OCI-M1 (cell line): ENCODE measurements around the gene QPCTL.
"Not testable (repeated sequence)": the region's sequence is repeated elsewhere in the genome, so short reads cannot be mapped to it uniquely, and the experiment has no call there.

Experiments used
- DNase-seq: peaks from one replicate; lab custom pipeline; 2025; lab: John Stamatoyannopoulos, UW

The QPCTL gene

DNA sequence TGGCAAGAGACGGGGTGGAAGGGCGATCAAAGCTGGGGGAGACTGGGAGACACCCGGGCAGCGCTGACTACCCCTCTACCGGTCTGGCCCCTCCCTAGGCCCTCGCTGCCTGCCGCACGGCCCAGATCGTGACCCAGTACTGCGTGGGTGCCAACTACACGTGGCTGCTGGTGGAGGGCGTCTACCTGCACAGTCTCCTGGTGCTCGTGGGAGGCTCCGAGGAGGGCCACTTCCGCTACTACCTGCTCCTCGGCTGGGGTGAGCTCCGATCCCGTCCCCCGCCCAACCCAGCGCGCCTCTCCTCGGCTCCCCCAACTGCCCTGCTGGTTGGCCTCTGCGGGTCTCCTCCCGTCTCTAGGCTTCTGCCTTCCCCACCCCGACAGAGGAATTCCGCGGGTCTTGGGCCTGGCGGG lies 15.6 kb upstream of the QPCTL start:
- DNase-seq, result peak; percentile 48

DNA sequence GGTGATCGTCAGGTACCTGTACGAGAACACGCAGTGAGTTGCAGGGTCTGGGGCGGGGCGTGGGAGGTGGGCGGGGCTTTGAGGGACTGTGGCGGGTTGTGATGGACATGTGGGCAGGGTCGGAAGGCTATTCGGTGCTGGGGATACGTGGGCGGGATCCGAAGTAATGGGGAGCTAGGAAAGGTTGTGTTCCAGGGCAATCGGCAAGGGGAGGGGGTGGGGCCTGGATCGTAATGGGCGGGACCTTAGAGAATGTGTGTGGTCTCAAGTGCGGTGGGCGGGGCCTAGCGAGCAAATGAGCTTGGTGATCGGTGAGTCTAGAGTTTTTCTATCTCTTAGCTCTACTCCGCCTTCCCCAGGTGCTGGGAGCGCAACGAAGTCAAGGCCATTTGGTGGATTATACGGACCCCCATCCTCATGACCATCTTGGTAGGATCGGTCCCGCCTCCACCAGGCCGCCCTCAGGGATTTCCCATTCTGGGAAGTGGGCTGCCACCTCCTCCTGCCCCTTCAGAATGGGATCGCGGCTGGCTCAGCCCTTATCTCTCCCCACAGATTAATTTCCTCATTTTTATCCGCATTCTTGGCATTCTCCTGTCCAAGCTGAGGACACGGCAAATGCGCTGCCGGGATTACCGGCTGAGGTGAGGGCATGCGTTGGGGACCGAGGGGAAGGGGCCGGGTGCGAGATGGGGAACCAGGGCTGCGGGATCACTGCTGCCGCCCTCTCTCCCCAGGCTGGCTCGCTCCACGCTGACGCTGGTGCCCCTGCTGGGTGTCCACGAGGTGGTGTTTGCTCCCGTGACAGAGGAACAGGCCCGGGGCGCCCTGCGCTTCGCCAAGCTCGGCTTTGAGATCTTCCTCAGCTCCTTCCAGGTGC lies 14.9 kb upstream of the QPCTL start:
- DNase-seq, result peak; percentile 95

DNA sequence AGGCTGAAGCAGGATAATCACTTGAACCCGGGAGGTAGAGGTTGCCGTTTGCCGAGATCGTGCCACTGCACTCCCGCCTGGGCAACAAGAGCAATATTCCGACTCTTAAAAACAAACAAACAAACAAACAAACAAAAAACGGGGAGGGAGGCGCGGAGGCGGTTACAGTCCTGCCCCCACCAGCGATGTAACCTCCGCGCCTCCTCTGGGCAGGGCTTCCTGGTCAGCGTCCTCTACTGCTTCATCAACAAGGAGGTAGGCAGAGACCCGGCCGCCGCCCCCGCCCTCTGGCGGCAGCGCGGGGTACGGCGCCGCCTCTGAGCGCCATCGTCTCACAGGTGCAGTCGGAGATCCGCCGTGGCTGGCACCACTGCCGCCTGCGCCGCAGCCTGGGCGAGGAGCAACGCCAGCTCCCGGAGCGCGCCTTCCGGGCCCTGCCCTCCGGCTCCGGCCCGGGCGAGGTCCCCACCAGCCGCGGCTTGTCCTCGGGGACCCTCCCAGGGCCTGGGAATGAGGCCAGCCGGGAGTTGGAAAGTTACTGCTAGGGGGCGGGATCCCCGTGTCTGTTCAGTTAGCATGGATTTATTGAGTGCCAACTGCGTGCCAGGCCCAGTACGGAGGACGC lies 11.0 kb upstream of the QPCTL start:
- peak; percentile 94 for DNase-seq

DNA sequence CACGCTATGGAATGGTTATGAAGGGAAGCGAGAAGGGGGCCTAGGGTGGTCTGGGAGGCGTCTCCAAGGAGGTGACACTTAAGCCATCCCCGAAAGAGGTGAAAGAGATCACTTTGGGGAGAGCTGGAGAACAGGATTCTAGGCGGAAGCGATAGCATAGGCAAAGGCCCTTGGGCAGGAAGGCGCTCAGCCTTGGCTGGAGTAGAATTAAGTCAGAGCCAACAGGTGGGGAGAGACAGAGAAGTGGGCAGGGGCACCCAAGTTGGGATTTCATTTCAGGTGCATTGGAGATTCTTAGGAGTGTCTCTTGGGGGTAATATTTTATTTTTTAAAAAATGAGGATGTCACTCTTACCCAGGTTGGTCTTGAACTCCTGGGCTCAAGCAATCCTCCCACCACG lies 10.3 kb upstream of the QPCTL start:
- no peak for DNase-seq

DNA sequence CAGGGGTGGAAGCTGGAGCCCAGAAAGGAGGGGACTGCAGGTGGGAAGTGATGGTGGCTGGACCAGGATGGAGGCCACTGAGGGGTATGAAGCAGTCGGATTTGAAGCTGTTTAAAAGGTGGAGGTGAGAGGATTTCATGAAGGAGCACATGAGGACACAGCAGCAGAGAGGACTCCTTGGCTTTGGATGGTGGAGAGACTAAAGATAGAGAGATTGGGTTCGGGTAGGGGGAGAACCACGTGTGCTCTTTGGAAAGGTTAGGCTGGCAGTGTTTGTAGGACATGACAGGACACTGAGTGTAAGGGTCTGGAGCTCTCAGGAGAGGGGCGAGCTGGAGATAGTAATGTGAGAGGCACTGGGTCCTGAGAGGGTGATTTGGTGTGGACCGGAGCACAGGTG lies 9.6 kb upstream of the QPCTL start:
- no peak for DNase-seq

DNA sequence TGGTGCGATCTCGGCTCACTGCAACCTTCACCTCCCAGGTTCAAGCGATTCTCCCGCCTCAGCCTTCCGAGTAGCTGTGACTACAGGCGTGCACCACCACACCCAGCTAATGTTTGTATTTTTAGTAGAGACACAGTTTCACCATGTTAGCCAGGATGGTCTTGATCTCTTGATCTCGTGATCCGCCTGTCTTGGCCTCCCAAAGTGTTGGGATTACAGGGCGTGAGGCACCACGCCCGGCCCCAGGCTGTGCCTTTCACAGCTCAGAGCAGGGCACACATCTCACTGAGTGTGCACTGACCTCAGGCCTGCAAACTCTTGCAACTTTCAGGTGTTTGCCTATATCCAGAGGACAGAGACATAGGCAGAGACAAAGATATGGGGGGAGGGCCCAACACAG lies 7.4 kb upstream of the QPCTL start:
- DNase-seq, result not testable (repeated sequence)

DNA sequence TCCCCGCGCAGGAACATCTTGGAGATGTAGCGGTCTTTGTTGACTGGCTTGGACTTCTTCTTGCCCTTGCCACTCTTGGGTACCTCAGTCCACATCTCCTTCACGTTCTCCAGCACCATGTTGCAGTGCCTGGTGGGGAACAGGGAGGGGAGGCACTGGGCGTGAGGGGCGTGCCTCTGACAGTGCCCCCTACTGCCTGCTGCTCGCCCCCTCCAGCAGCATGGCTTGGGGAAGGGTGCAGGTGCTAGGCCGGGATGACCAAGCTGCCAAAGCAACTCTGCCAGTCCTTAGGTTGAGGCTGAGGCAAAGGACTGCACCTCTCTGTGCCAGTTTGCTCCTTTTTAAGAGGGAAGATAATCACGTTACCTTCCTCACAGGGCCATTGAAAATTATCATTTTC lies 4.9 kb upstream of the QPCTL start:
- no peak for DNase-seq

DNA sequence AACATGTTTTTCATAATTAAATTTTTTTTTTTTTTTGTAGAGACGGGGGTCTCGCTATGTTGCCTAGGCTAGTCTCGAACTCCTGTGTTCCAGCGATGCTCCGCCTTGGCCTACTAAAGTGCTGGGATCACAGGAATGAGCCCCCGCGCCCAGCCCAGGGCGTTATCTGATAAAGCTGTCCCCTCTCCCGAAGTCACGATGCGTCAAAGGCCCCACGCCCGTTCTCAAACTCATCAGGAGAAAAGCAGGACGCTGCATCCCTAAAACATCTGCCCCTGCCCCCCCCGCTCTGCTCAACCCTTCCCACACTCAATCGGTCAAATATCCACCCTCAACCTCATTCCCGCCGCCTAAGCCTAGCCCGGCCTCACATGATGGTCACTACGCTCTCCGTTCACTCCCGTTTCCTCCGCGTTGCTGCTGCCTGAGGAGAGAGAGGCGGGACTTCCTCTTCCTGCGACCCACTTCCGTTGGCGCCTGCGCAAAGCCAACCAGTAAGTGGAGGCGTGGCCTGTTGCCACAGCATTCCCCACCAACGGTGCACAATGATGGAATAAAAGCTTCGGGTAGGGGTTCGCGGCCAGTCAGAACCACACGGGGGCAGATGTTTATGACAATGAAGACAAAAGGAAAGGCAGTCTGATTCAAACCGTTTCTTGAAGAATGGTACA lies 815 bp upstream of the QPCTL start, which contains the start of gene SNRPD2:
Gene SNRPD2, minus strand, starts transcription at position 438 of the 671 bp plus-strand sequence. Its CDS starts 65 bp downstream, at position 373.
- DNase-seq, result peak; percentile 99

DNA sequence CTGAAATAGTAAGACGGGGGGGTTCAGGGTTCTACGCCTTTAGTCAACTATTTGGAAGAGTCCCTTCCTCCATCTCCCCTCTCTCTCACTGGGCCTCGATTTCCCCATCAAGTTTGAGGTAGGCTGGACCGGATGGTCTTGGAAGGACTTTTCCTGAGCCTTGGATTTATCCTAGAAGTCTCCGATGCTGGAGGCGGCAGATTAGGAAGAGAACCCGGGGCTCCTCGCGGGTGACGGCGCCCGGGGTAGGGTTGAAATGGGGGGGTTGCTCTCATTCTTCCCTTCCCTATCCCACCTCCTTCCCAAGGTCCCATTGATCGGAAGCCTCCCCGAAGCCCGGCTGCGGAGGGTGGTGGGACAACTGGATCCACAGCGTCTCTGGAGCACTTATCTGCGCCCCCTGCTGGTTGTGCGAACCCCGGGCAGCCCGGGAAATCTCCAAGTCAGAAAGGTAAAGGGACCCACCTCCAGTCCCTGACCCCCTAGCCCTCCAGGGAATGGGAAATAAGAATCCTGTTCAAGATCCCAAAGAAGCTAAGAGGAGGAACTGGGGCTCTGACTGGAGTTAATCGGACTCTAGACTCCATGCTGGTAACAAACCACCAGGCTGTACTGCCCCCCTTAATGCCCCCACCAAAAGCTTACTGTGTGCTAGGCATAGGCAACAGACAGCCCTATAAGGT lies 781 bp downstream of the QPCTL start:
- peak; percentile 86 for DNase-seq

DNA sequence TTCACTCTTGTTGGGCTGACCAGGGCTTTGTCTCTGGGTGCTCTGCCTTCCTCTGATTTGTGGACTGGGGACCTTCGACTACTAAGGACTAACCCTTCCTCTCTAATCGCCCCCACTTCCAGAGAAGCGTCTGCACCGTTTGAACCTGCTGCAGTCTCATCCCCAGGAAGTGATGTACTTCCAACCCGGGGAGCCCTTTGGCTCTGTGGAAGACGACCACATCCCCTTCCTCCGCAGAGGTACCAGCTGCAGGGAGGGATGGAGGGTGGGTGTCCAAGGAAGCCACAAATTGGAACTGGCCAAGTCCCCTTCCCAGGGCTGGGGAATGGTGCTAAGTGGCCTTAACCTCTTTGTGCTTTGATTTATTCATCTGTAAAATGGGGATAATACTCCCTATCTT lies 9.2 kb downstream of the QPCTL start:
- DNase-seq, result no peak

DNA sequence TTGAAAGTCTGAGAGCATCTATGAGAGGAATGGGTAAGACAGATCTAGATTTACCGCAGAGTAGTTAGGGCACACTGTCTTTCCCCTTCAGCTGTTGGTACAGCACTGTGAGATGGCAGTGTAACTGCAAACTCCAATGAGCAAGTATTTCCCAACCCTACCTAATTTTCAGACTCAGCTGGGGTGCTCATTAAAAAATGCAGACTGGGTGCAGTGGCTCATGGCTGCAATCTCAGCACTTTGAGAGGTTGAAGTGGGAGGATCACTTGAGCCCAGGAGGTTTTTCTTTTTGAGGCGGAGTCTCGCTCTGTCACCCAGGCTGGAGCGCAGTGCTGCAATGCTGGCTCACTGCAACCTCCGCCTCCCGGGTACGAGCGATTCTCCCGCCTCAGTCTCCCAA lies 12.6 kb downstream of the QPCTL start:
- no peak for DNase-seq

DNA sequence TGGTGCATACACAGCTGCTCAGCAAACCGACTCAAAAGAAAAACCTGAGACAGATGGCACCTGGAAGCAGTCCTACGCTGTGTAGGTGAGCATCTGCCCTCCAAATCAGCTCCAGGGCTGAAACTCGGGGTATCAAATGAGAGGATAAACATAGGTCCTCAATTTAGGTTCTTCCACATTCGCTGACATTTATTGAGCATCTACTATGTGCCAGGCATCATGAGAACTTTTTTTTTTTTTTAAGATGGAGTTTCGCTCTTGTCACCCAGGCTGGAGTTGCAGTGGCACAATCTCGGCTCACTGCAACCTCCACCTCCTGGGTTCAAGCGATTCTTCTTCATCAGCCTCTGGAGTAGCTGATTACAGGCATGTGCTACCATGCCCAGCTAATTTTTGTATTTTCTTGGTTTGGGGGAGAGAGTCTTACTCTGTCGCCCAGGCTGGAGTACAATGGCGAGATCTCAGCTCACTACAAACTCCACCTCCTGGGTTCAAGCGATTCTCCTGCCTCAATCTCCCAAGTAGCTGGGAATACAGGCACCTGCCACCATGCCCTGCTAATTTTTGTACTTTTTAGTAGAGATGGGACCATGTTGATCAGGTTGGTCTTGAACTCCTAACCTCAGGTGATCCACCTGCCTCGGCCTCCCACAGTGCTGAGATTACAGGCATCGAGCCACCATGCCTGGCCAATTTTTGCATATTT lies 13.4 kb downstream of the QPCTL start:
- no peak for DNase-seq

DNA sequence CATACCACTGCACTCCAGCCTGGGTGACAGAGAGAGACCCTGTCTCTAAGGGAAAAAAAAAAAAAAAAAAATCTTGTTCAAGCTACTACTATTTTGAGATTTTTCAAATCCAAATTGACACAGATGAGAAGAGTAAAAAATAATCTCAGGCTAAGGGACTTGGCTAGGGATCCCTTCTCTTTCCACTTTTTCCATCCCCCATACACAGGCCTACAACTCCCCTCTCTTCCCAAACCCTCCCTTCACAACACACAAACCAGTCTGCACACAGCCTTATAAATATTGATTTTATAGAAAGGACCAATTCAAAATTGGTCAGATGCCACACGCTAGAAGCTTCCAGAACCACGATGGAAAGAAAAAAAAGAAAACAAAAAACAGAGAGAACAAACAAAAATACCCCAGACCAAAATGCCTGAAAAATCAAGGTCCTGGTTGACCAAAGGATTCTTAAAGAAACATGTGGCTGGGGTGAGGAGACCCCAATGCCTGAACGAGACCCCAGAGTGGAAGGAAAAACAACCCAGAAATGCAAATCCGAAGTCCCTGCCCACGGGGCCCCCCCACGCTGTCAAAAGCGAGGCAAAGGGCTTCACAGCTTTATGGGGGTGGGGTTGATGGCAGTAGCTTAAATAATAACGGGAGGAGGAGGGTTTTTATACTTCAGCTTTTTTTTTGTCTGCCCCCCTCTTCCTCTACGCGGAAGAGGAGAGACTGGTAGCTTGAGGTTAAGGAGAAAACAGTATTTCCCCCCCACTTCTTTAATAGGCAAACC lies 18.1 kb downstream of the QPCTL start:
- no peak for DNase-seq

DNA sequence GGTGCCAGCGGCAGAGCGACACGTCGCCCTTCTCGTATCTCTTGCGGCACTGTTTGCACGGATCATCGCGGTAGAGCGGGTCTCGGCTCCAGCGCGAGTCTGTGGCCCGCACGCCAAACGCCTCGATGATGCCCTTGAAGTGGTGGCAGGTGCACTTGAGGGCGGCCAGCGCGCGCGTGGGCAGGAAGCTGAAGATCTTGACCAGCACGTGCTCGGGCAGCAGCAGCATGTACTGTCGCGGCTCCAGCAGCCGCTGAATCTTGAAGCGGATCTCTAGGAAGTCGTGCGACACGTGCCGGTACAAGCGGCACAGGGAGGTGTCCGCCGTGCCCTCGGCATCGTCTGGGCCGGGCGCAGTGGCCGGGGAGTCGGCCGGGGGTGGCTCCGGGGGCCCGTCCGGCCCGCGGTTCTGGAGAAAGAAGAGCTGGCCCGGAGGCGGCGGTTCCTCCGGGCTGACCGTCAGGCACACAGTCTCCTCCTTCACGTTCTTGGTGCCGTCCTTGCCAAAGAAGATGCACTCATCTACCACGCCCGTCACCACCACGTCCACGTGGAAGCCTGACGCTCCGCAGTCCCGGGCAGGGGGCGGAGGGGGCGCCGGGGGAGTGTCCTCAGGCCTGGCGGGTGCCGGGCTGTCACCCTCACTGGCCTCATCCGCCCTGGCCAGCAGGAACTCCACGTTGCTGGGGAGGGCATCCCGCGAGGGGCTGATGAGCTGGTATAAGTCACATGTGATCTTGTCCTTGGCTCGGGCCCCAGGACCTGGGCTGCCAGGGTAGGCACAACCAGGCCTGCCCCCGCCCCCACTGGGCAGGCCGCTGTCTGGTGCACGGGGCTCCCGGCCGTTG lies 19.6 kb downstream of the QPCTL start:
- DNase-seq, result no peak

DNA sequence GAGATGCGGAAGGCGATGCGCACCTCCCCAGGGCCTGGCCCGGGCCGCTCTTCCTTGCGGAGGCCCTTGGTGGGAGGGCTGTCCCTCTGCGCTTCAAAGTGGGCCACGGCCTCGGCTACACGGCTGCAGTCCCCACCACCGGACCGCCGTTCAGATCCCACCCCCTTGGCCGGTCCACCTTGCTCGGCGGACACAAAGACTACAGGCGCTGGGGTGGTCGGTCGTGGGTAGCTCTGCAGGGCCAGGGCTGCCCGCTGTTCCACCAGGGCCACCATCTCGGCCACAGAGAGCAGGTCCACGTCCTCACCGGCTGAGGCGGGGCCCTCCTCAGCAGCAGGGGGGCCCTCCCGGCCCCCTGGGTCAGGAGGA lies 20.2 kb downstream of the QPCTL start:
- DNase-seq, result no peak

DNA sequence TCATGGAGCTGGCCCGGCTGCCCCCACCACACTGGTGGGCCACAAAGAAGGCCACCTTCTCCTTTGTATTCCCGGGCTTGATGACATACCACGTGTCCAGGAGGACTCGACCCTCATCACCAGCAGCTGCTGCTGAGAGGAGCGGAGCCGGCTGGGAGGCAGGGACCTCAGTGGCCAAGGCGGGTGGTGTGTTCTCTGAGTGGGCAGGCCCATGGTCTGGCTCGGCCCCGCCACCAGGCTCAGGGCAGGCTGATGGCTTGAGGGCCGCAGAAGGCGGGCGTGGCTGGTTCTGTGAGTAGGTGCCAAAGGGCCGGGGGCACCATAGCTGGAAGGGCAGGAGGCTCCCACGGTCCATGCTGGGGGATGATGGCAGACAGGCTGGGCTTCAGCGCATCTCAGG lies 20.7 kb downstream of the QPCTL start:
- DNase-seq, result no peak

DNA sequence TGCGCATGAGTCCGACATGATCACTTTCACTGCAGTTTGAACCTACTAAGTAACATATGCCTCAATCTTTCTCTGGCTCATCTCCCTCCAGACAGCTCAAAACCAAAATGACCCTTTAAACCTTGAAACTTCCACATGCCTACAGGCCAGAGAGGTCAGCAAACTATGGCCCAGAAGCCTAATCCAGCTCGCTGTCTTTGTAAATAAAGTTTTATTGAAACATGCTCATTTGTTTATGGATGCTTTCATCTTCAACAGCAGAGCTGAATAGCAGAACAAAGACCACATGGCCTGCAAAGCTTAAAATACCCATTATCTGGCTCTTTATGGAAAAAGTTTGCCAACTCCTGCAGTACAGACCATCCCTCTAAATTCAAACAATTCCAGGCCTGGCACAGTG lies 22.7 kb downstream of the QPCTL start:
- DNase-seq, result no peak

DNA sequence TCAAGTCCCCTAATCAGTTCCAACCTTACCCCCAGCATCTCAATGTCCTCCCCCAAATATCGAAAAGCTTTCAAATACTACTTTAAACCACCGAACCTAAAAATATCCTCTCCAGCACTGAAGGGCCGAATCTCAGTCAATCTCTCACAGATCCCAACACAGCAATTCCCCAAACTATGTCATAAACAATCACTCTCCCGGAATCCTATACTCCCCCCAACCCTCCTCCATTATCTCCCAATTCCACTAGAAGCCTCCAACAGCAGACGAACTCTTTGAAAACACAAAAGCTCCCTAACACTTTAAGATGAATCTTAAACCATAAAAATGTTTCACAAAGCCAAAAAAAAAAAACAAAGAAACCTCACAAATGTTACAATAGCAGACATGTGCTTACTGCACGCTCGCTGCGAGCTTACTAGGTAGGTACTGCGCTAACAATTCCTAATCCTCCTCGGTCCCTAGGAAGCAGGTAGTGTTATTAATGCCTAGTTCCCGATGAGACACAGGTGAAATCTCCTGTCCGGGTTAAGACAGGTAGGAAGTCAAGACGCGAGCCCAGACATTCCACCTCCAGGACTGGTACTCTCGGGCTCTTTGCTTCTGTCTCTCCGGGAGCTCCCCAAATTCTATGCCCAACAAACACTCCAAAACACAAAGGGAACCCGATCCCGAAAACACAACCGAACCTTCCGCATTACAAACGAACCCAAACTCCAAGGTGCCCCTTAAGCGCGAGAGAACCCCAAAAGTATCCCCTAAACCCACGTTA lies 24.1 kb downstream of the QPCTL start:
- DNase-seq, result peak; percentile 68
